ENCODE data around the gene MSH5.

Gene MSH5

GRCh38 chr6:31762878-31763618 is 23.2 kb downstream of the MSH5 start:
- DNase-seq: no peak

DNA sequence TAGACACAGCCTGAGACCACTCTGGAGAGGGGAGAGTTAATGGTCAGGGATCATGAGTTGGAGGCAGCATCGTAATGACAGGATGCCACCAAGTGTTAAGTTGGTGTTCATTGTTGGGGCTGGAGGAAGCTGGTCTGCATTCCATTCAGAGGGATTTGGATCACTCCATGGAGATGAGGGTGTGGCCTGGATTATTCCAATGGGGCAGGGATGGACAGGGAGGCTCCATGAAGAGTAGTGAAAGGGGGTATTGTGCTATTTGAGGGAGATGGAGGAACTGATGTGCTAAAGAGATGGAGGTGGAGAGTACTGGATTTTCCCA is 23.8 kb downstream of the MSH5 start:
- no peak for DNase-seq

- DNase-seq: no peak
These were observed 24.4 kb downstream of the MSH5 start for GRCh38 chr6:31764198-31764597.

GRCh38 chr6:31765559-31765909 is 25.7 kb downstream of the MSH5 start:
- no peak for DNase-seq

DNA sequence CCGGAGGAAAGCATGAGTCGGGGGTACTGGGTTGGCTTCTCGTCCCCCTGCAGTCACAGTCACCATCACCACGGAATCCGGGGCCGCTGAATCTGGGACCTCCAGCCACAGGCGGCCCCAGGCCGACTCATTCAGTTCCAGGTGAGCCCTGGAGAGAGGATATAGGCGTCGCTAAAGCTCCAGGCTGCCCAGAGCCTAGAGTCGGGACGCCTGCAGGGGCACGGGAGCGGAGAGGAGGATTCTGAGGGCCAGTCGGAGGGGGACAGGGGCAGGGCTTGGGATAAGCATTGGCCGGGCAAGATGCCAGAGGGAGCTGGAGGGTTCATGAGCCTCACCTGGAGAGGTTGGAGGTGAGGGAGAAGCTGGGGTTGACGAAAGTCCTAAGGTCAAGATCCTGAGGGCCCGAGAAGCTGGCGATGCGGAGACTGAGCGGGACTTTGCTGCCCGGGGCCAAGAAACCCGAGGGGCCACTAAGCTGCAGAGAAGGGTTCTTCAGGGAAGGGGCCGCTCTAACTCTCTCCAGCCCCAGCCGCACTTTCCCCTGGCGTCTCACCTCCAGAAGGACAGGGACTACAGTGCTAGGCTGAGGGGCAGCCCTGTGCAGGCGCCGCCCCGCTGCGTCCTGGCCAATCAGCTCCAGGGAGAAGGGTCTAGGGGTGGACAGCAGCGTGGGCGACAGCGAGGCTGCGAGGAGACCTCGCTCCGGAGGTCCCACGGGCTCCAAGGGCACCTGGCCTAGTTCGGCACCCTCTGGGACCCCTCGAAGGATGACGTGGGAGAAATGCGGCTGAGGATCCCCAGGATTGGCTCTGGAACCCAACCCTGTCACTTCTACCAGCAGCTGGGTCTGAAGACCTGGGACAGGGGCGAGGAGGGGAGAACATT is 26.3 kb downstream of the MSH5 start:
- no peak for DNase-seq

GRCh38 chr6:31767096-31767645 is 27.4 kb downstream of the MSH5 start:
- DNase-seq: no peak

DNA sequence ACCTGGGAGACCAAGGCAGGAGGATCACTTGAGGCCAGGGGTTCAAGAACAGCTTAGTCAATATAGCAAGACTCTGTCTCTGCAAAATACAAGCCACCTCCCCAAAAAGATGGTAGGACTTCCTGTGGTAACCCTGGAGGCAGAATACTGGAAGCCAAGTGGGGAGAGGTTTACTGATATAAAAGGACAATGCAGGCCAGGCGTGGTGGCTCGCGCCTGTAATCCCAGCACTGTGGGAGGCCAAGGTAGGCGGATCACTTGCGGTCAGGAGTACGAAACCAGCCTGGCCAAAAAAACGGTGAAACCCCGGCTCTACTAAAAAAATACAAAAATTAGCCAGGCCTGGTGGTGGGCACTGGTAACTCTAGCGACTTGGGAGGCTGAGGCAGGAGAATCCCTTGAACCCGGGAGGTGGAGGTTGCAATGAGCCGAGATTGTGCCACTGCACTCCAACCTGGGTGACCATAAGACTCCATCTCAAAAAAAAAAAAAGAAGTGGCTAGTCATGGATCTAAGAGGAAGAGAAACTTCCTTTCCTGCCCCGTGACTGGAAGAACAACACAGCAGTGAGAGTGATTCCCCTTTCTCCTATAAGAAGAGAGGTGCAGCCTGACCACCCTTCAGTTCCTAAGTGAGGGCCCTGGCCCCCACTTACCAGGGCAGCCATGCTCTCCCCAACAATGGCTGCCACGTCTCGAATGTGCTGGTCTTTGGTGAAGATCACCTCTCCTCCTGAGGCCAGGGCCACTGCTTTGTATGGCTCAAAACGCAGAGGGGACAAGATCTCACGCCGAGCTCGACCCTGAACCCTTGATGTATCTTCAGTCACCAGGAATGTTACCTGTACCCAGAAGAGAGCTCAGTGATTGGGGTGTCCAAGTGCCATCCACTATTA is 28.8 kb downstream of the MSH5 start:
- no peak for DNase-seq

DNA sequence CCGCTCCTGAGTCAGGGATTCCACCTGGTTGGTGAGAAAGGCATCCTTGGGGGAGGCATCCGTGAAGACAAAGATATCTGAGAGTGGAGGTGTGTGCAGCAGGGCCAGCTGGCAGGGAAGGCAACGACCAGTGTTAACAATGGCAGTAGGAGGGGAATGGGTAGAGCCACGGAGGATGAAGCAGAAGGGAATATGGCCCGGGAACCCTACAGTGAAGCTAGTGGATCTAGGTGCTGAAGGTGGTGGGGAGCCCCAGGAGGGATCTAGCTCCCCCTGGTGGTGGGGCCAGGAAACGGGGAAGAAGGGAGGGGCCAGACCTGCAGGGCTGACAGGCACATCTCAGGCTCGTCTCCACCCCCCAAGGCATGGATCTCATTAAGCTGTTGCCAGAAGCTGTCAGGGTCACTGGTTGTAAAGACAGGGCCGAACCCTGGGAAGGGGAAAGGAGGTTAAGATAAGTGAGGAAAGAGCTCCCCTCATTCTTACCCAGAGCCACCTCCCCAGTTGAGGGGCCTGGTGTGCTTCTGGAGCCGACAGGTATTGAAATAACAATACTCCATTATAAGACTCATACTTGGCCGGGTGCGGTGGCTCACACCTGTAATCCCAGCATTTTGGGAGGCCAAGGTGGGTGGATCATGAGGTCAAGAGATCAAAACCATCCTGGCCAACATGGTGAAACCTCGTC is 30.0 kb downstream of the MSH5 start:
- peak; percentile 93 for DNase-seq

- DNase-seq: no peak
These were observed 31.1 kb downstream of the MSH5 start for GRCh38 chr6:31770860-31771259.

- DNase-seq: no peak
These were observed 32.2 kb downstream of the MSH5 start for GRCh38 chr6:31771992-31772358.

DNA sequence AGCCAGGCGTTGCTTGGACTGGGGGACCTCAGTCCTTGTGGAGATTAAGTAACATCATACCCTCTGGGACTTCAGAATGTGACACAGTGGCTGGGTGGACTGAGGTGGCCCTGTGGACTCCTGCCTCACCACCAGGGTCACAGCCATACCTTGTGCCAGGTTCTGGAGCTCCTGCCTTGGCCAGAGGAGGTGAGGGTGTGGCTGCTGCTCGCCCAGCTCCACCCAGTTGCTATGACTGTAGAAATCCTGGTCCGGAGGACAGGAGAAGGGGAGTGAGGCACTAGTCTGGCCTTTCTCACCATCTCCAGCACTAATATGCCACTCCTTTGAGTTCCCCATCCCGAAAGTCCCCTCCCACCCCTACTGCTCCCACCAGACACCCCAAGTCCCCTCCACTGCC is 35.4 kb downstream of the MSH5 start:
- DNase-seq: no peak

DNA sequence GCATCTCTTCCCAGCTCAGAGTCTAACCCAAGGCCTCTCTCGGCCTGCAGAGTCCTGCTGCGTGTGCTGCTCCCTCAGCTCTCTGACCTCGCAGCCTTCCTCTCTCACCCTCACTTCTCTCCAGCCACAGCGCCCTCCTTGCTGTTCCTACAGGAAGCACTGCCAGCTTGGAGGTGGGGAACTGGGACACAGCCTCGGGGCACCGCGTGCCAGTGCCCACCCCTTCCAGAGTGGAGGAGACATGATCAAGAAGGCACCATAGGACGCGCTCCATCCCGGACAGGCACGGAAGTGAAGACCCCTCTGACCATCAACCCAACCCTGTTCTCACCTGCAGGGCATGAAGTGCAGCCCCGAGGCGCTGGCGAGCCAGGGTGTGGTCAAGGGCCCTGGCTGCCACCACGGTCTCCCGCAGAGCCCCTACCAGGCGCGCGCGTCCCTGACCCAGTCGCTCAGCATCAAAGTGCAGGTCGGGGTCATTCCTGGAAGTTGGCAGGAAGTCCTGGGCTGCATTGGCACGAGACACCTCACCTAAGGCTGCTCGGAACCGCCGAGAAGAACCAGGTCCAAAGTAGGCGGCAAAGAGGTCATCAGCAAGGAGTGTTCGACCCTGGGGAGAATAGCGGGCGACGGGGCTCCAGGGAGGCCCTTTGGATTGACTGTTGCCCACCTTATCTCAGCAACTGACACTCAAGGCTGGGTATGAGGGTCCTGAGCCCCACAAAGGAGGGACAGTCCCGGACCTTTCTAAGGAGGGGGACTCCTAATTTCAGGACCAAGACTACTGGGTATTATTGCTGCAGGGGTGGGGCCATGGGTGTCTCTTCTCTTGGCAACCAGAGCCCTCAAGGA is 36.1 kb downstream of the MSH5 start:
- DNase-seq: no peak

DNA sequence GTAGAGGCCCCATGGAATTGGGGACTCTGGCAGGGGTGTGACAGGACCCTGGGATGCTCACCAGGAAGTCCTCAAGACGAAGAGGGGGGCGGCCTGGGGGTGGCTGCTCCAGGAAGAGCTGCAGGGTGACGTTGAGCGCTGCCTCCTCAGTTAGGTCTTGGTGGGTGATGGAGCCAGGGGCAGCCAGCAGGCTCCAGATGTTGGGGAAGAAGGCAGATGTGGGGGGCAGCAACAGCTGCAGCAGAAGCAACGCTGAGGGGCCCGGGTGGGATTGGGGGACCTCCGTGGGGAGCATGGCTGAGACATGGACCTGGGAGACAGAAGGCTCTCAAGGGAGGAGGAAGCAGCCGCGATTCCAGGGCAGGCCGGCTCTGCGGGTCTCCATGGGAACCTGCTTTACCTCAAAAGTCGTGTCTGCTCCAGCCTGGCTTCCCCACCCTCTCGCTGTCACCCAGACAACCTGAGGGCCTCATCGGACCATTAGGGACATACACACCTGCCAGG is 36.7 kb downstream of the MSH5 start:
- no peak for DNase-seq

- DNase-seq: peak; percentile 83
These were observed 37.3 kb downstream of the MSH5 start, which contains the start of gene VWA7 for GRCh38 chr6:31776989-31777666. VWA7 (minus strand) TSS chr6:31777328; CDS start chr6:31776779, 549 bp downstream.

DNA sequence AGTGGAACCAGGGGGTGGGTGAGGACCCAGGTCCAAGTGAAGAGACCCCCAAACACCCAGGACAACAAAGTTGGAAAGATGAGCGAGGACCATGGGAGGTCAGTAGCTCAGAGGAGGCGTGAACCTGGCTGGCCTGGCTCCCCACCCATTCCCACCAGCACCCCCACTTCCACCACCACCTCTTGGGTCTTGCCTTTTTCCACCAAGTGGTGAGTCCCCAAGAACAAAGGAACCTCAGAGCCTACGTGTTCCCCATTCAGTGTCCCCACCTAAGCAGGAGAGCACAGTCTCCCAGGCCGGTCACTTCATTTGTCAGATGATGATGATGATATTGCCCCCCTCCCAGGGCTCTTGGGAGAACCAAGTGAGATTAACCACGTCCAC is 37.9 kb downstream of the MSH5 start:
- DNase-seq: no peak

DNA sequence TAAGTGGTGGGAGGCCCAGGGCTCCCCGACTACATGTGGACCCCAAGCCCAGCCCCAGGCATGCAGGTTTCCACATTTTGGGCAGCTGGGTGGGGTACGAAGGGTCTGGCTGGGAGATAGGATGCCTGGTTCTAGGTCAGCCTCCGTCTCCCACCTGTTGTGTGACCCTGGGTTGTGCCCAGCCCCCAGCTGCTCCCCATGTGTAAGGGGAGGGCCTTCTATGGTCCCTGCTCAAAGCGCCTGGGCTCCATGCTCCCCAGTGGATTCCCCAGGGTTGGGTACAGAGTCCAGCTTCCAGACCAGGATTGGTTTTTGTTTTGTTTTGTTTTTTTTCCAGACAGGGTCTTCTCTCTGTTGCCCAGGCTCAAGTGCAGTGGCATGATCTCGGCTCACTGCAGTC is 38.4 kb downstream of the MSH5 start:
- DNase-seq: no peak

- no peak for DNase-seq
These were observed 39.4 kb downstream of the MSH5 start for GRCh38 chr6:31778999-31779885.

DNA sequence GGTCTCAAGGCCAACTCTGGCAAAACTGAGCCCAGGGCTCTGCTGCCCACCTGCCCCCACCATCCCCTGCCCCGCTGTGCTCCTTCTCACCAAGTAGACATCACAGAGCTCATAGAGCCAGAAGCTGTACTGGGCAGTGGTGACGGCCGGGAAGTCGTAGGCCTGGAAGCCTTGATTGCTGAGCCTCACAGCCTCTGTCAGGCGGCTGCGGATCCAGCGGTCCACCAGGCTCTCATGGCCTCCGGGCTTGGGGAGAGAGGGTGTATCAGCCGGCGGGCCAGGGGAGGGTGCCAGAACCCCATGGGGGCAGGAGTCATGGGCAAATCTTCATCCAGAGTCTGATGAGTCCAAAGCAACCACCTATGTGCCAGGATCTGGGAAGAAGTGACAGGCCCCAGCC is 40.1 kb downstream of the MSH5 start:
- DNase-seq: no peak

DNA sequence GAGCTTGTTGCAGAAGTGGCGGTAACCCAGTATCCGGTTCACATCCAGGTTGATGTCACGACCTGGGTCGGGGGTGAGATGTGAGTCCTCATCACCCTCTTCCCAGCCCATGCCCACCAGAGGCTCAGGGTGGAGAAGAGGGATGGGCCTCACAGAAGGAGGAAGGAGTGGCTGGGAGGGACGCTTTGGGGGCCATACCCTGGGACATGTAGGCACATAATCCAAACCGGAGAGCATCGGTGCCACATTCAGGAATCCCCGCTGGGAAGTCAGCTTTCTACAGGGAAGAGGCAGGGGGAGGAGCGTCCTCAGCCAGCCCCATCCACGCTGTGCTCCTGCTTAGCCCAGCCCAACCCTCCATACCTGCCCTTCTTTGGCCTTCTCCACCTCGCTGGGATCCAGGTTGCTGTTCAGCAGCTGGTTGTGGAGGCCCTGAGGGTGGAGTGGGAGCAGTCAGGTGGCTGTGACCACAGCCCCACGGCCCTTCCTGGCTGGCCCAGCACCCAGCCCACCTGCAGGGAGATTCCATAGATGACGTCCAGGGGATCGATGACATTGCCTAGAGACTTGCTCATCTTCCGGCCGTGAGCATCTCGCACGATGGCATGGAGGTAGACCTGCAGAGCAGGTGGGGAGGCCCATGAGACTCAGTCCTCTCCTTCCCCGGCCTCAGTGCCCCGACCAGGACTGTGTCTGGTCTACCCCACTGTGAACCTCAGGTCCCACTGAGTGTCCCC is 40.9 kb downstream of the MSH5 start:
- no peak for DNase-seq

Data from stimulated activated CD8-positive, alpha-beta memory T cell treated with anti-CD3 and anti-CD28 coated beads, Interleukin-4, amount 100 ng/mL, for 48 hours (primary cell).